ENCODE measurements around the gene SH3D19. TPM values are rescaled to one million over a fixed set of nuclear protein-coding genes. Genes with fewer than 3 reads are reported as not detected.
"Not testable (repeated sequence)": the region's sequence is repeated elsewhere in the genome, so short reads cannot be mapped to it uniquely, and the experiment has no call there.

Gene SH3D19
- total RNA-seq, 6 experiments from 2014 or later: 40.2 to 53.8 (median 46.9) TPM

DNA sequence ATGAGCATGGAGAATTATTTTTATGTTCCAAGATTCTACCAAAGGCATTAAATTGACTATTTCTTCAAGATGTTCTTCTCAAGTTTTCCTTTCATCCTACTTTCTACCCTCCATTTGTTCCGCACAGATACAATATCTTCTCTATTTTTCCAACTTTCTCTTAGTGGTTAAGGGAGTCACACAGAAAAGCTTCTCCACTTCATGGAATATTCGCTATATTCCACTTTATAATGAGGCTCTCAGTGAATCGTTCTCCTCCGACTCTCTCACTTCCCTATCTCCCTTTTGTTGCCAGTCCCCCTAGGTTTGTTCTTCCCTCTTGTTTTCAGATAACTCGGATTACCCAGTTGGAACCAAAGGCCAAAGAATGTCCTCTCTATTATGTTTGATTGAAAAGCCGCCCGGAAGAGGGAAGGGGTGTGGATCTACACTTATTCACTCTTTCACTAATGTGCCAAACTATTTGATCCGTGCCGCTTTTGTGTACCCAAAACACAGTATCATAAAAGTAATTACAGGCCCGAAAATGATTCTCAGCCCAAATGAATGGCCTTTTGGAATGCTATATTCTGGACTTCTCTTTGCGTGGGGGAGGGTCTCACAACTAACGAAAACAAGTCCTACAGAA lies 1.2 kb downstream of the SH3D19 start:
- no peaks in the 10 kb centered on the region for H3K9me3 ChIP-seq
- intact Hi-C loops (cut with DNase I): no loop called here
- H3K4me3 ChIP-seq: peak overlapping the region; percentile 65 to 91 (median 77)
- peaks cover 0 to 46% (median 12%) of the 10 kb centered on the region in 4 donors for H3K4me1 ChIP-seq
- H3K27ac ChIP-seq: peak overlapping the region; percentile 94 to 99 (median 96)
- DNase-seq (peak in 1 of 3 donors; percentile 70), ATAC-seq (peak; percentile 33 to 48 (median 40))
- TF ChIP-seq, protein P1, sequence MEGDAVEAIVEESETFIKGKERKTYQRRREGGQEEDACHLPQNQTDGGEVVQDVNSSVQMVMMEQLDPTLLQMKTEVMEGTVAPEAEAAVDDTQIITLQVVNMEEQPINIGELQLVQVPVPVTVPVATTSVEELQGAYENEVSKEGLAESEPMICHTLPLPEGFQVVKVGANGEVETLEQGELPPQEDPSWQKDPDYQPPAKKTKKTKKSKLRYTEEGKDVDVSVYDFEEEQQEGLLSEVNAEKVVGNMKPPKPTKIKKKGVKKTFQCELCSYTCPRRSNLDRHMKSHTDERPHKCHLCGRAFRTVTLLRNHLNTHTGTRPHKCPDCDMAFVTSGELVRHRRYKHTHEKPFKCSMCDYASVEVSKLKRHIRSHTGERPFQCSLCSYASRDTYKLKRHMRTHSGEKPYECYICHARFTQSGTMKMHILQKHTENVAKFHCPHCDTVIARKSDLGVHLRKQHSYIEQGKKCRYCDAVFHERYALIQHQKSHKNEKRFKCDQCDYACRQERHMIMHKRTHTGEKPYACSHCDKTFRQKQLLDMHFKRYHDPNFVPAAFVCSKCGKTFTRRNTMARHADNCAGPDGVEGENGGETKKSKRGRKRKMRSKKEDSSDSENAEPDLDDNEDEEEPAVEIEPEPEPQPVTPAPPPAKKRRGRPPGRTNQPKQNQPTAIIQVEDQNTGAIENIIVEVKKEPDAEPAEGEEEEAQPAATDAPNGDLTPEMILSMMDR (IDR thresholded peaks at IDR 0.05): no peak
- TF ChIP-seq POLR2A (IDR thresholded peaks at IDR 0.05): peak; percentile 31
- no peaks in the 10 kb centered on the region for H3K36me3 ChIP-seq
- no peaks in the 10 kb centered on the region for H3K27me3 ChIP-seq
- 12% methylated on average over 12 of the region's 12 CpGs for WGBS (ENCODE audit: insufficient coverage, low coverage, low lambda C conversion rate, missing lambda C conversion rate)

DNA sequence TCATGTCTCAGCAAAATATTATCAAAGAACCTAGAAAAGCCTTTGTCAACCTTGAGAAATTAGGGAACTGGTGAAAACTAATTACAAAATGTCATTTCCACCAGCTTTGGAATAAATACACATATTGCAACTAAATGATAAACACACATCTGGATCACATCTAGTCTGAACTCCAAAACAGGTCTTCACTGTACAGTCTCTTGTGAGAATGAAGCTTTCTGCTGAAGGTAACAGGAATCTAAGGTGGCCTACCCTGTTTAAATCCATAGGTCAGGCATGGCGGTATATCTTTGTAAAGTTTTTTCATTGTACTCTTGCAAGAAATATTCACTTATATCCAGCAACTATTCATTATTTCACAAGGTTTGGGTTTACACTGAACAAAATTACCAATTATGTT lies 1.7 kb downstream of the SH3D19 start:
- peak overlapping the region; percentile 94 to 99 (median 96) for H3K27ac ChIP-seq
- H3K9me3 ChIP-seq: no peaks in the 10 kb centered on the region
- intact Hi-C loops (cut with DNase I): no loop called here
- no peak for ATAC-seq
- H3K4me1 ChIP-seq: peaks cover 0 to 49% (median 12%) of the 10 kb centered on the region in 4 donors
- no peak for DNase-seq
- TF ChIP-seq, protein P1 (IDR thresholded peaks at IDR 0.05): no peak
- no peak for TF ChIP-seq POLR2A (IDR thresholded peaks at IDR 0.05)
- H3K4me3 ChIP-seq: peak overlapping the region; percentile 65 to 91 (median 77)
- H3K27me3 ChIP-seq: no peaks in the 10 kb centered on the region
- WGBS (ENCODE audit: insufficient coverage, low coverage, low lambda C conversion rate, missing lambda C conversion rate): 40% methylated on average over 1 of the region's 1 CpG
- no peaks in the 10 kb centered on the region for H3K36me3 ChIP-seq

DNA sequence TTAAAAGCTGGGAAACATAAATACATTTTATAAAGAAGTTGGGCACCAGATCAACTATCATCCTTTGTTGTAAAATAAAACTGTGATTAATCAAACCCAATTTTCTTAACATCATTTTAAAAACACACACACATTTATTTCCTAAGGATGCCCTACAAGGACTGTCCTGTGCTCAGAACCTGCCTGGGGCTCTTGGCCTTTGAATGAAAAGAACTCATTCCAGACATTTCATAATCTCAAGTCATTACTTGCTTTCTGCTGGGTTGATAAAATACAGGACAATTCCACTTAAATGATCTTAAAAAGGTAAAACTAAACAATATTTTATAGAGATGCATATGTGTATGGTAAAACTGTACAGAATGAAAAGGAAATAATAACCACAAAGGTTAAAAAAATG lies 2.8 kb downstream of the SH3D19 start:
- no peak overlapping the region for H3K4me3 ChIP-seq
- ATAC-seq: no peak
- no peak overlapping the region for H3K27ac ChIP-seq
- TF ChIP-seq, protein P1 (IDR thresholded peaks at IDR 0.05): no peak
- no peak for TF ChIP-seq POLR2A (IDR thresholded peaks at IDR 0.05)
- no peaks in the 10 kb centered on the region for H3K9me3 ChIP-seq
- H3K36me3 ChIP-seq: no peaks in the 10 kb centered on the region
- no peak for DNase-seq
- H3K4me1 ChIP-seq: peaks cover 0 to 58% (median 12%) of the 10 kb centered on the region in 4 donors
- H3K27me3 ChIP-seq: no peaks in the 10 kb centered on the region
- intact Hi-C loops (cut with DNase I): no loop called here

DNA sequence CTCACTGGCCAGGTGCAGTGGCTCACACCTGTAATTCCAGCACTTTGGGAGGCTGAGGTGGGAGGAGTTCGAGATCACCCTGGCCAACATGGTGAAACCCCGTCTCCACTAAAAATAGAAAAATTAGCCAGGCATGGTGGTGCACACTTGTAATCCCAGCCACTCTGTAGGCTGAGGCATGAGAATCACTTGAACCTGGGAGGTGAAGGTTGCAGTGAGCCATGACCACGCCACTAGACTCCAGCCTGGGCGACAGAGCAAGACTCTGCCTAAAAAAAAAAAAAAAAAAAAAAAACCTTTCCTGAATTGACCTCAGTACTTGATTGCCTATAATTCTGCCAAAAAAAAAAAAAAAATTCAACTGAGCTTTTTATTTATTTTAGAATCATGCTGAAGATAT lies 3.2 kb downstream of the SH3D19 start:
- H3K4me3 ChIP-seq; ATAC-seq; intact Hi-C loops (cut with DNase I); H3K36me3 ChIP-seq; DNase-seq; H3K9me3 ChIP-seq; H3K27me3 ChIP-seq; H3K27ac ChIP-seq: not testable (repeated sequence)
- WGBS (ENCODE audit: insufficient coverage, low coverage, low lambda C conversion rate, missing lambda C conversion rate): 33% methylated on average over 1 of the region's 4 CpGs
- peaks cover 0 to 62% (median 12%) of the 10 kb centered on the region in 4 donors for H3K4me1 ChIP-seq

DNA sequence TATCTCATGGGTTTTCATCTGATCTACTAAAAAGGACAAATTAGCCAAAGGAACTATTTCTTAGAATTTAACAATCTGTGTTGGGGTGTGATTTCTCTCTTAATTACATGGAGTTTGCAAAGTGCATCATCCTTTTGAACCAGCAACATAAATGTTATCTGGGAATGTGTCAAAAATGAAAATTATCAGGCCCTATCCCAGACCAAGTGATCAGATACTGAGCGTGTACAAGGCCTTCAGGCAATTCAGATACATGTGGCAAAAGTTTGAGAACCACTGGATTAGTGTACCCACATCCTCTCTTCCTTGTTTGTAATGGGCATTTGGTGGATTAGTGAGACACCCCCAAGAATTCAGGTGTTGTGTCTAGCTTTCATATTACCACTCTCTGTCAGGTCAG lies 3.8 kb downstream of the SH3D19 start:
- ATAC-seq: no peak
- TF ChIP-seq, protein P1 (IDR thresholded peaks at IDR 0.05): no peak
- no peak for TF ChIP-seq POLR2A (IDR thresholded peaks at IDR 0.05)
- intact Hi-C loops (cut with DNase I): no loop called here
- Histone ChIP-seq H3K27ac (no peak overlapping the region), H3K27me3 (no peaks in the 10 kb centered on the region), H3K4me3 (no peak overlapping the region), H3K36me3 (no peaks in the 10 kb centered on the region), H3K4me1 (peaks cover 0 to 65% (median 15%) of the 10 kb centered on the region in 4 donors), H3K9me3 (no peaks in the 10 kb centered on the region)
- whole genome bisulfite sequencing (ENCODE audit: insufficient coverage, low coverage, low lambda C conversion rate, missing lambda C conversion rate): 100% methylated on average over 1 of the region's 1 CpG
- DNase-seq: no peak
